HepG2 (cell line): ENCODE results near the gene DNM3. TPM values are rescaled to one million over a fixed set of nuclear protein-coding genes. Genes with fewer than 3 reads are reported as not detected.

Source experiments
- FOXA3 ChIP-seq: IDR thresholded peaks from 2 replicates; pipeline ENCODE4 v1.6.1; 2016; ENCODE audit warnings: missing genetic modification reagents, missing compliant biosample characterization
- FOXK1 ChIP-seq: sonication (generic); formaldehyde crosslinking; IDR thresholded peaks from 2 replicates; pipeline ENCODE4 v1.4.0; 2020; ENCODE audit warnings: low read depth, missing genetic modification reagents, borderline replicate concordance
- KAT7 ChIP-seq: IDR thresholded peaks from 2 replicates; pipeline ENCODE4 v1.6.1; 2018; ENCODE audit warnings: borderline replicate concordance, missing compliant biosample characterization
- NFYC ChIP-seq: IDR thresholded peaks from 2 replicates; pipeline ENCODE4 v1.6.1; 2016; ENCODE audit warnings: missing genetic modification reagents, missing compliant biosample characterization
- SNAPC2 ChIP-seq: sonication (generic); formaldehyde crosslinking; IDR thresholded peaks from 2 replicates; pipeline ENCODE4 v1.8.1; 2022; ENCODE audit warnings: mild to moderate bottlenecking, missing genetic modification reagents
- ZBTB7B ChIP-seq: sonication (generic); formaldehyde crosslinking; IDR thresholded peaks from 2 replicates; pipeline ENCODE4 v1.4.0; 2020; ENCODE audit warnings: missing genetic modification reagents
- ZNF605 ChIP-seq: sonication (generic); formaldehyde crosslinking; IDR thresholded peaks from 2 replicates; pipeline ENCODE4 v1.8.0; 2022; ENCODE audit warnings: mild to moderate bottlenecking, missing genetic modification reagents
- ZNF782 ChIP-seq: sonication (generic); formaldehyde crosslinking; IDR thresholded peaks from 2 replicates; pipeline ENCODE4 v1.4.0; 2020; ENCODE audit warnings: missing genetic modification reagents, mild to moderate bottlenecking, borderline replicate concordance
- ZNF850 ChIP-seq: sonication (generic); formaldehyde crosslinking; conservative IDR thresholded peaks from 2 replicates; pipeline ENCODE4 v1.9.0; 2021; ENCODE audit warnings: mild to moderate bottlenecking, missing genetic modification reagents
- ZSCAN21 ChIP-seq: sonication (generic); formaldehyde crosslinking; IDR thresholded peaks from 2 replicates; pipeline ENCODE4 v1.8.0; 2022; ENCODE audit warnings: mild to moderate bottlenecking, missing genetic modification reagents, moderate library complexity, borderline replicate concordance
- polyA plus RNA-seq, 8 experiments: library from polyadenylated mRNA; depleted of rRNA in 3 of 8; stranded (reverse) in 7 of 8; unstranded in 1 of 8; fragments of >200 nt; fragmentation: Illumina TruSeq in 4 of 8; extraction: Trizol in 4 of 8; gene quantifications; 2 replicates each; pipeline versions ENCODE4 v1.2.1 to v1.2.3, GENCODE V29; 2011 to 2016; ENCODE audit warnings: low read depth in 4 of 8, missing spikeins in 1 of 8, mixed read lengths in 1 of 8; ENCODE audit not compliant: insufficient read depth in 1 of 8
- total RNA-seq, 5 experiments: library from RNA; depleted of rRNA; stranded (reverse); fragments of >200 nt; fragmentation: Illumina TruSeq; extraction: Trizol; gene quantifications; 2 replicates each; pipeline ENCODE4 v1.2.3, GENCODE V29; 2016; ENCODE audit warnings: low read depth in 1 of 5
- TF ChIP-seq, protein P1 (sequence below): IDR thresholded peaks from 2 replicates; pipeline ENCODE4 v1.6.1; 2016; ENCODE audit warnings: missing compliant biosample characterization, missing genetic modification reagents, borderline replicate concordance
- TF ChIP-seq, protein P2 (sequence below): sonication (generic); formaldehyde crosslinking; IDR thresholded peaks from 2 replicates; pipeline ENCODE4 v1.5.1; 2020; ENCODE audit warnings: missing genetic modification reagents, mild to moderate bottlenecking, borderline replicate concordance
- TF ChIP-seq, protein P3 (sequence below): sonication (generic); formaldehyde crosslinking; IDR thresholded peaks from 2 replicates; pipeline ENCODE4 v1.5.0; 2020; ENCODE audit warnings: mild to moderate bottlenecking, missing genetic modification reagents
- TF ChIP-seq, protein P4 (sequence below): sonication (generic); formaldehyde crosslinking; IDR thresholded peaks from 2 replicates; pipeline ENCODE4 v1.5.1; 2020; ENCODE audit warnings: missing genetic modification reagents, mild to moderate bottlenecking, borderline replicate concordance
- TF ChIP-seq, protein P5 (sequence below): fragments of 450-650 bp; IDR thresholded peaks from 2 replicates; pipeline ENCODE4 v1.6.1; 2017; ENCODE audit warnings: mild to moderate bottlenecking

Gene DNM3
- total and polyA plus RNA-seq, 2 of the 13 experiments (the other 11 are each of a cell fraction or from before 2014, with no cell fraction given), result 0.05 TPM; not detected in 1

DNA sequence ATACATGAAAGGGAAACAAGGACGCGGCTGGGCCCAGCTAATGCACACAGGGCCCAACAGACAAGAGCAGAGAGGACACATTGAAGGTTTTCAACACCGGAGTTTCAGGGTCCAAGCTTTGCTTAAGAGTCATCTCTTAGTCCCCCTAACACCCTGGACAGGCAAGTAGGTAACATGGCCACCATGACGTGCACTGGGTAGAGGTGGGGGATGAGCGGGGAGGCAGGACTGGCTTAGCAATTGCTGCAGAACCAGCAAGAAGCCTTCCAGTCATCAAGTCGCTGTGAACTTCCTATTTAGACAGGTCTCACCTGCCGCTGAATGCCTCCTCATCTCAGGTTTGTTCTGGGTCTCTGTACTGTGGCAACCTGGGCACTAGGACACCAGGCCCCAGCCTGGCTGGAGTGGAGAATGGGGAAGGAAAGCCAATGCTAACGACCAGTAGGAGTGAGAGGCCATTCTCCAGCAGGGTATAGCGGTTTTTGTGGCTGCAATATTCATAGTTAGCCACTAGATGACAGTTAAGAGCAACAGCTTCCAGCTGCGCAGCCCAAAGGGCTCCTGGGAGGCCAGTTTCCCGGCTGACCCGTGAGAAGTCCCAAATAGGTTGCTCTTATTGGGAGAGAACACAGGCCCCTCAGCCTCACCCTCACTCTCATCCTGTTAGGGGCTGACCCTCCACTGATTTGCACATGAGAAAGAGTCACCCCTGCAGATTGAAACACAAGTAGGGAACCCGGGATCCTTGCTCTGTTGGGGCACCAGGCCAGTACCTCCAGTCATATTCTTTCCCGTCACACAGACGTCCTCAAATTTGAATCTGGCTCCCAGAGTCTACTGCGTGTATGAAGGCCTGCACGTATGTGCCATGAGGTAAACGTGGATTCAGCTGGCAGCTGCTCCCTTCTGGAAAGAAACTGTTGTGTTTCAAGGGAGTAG is 608.6 kb downstream of the DNM3 start (continued):
- TF ChIP-seq, protein P1, sequence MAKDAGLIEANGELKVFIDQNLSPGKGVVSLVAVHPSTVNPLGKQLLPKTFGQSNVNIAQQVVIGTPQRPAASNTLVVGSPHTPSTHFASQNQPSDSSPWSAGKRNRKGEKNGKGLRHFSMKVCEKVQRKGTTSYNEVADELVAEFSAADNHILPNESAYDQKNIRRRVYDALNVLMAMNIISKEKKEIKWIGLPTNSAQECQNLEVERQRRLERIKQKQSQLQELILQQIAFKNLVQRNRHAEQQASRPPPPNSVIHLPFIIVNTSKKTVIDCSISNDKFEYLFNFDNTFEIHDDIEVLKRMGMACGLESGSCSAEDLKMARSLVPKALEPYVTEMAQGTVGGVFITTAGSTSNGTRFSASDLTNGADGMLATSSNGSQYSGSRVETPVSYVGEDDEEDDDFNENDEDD (CRISPR knock-in tag), result peak; percentile 36; the same call in 1 of the 2 replicates
- TF ChIP-seq, protein P2, sequence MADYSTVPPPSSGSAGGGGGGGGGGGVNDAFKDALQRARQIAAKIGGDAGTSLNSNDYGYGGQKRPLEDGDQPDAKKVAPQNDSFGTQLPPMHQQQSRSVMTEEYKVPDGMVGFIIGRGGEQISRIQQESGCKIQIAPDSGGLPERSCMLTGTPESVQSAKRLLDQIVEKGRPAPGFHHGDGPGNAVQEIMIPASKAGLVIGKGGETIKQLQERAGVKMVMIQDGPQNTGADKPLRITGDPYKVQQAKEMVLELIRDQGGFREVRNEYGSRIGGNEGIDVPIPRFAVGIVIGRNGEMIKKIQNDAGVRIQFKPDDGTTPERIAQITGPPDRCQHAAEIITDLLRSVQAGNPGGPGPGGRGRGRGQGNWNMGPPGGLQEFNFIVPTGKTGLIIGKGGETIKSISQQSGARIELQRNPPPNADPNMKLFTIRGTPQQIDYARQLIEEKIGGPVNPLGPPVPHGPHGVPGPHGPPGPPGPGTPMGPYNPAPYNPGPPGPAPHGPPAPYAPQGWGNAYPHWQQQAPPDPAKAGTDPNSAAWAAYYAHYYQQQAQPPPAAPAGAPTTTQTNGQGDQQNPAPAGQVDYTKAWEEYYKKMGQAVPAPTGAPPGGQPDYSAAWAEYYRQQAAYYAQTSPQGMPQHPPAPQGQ (CRISPR knock-in tag), result peak; percentile 63; the same call in 1 of the 2 replicates
- TF ChIP-seq NFYC (CRISPR knock-in tag) (no peak; the same call in 1 of the 2 replicates), ZNF850 (CRISPR knock-in tag) (0 out of 2 replicates have a peak, but pooled peaks have one; percentile 34), ZSCAN21 (CRISPR knock-in tag) (peak; percentile 81), ZNF782 (CRISPR knock-in tag) (0 out of 2 replicates have a peak, but pooled peaks have one; percentile 79), FOXA3 (CRISPR knock-in tag) (no peak), SNAPC2 (CRISPR knock-in tag) (0 out of 2 replicates have a peak, but pooled peaks have one; percentile 38), ZNF605 (CRISPR knock-in tag) (peak; percentile 89), KAT7 (CRISPR knock-in tag) (peak; percentile 79; the same call in 1 of the 2 replicates), FOXK1 (CRISPR knock-in tag) (0 out of 2 replicates have a peak, but pooled peaks have one; percentile 56), ZBTB7B (no peak)
- TF ChIP-seq, protein P3, sequence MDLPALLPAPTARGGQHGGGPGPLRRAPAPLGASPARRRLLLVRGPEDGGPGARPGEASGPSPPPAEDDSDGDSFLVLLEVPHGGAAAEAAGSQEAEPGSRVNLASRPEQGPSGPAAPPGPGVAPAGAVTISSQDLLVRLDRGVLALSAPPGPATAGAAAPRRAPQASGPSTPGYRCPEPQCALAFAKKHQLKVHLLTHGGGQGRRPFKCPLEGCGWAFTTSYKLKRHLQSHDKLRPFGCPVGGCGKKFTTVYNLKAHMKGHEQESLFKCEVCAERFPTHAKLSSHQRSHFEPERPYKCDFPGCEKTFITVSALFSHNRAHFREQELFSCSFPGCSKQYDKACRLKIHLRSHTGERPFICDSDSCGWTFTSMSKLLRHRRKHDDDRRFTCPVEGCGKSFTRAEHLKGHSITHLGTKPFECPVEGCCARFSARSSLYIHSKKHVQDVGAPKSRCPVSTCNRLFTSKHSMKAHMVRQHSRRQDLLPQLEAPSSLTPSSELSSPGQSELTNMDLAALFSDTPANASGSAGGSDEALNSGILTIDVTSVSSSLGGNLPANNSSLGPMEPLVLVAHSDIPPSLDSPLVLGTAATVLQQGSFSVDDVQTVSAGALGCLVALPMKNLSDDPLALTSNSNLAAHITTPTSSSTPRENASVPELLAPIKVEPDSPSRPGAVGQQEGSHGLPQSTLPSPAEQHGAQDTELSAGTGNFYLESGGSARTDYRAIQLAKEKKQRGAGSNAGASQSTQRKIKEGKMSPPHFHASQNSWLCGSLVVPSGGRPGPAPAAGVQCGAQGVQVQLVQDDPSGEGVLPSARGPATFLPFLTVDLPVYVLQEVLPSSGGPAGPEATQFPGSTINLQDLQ (CRISPR knock-in tag), result 0 out of 2 replicates have a peak, but pooled peaks have one; percentile 24
- TF ChIP-seq, protein P4, sequence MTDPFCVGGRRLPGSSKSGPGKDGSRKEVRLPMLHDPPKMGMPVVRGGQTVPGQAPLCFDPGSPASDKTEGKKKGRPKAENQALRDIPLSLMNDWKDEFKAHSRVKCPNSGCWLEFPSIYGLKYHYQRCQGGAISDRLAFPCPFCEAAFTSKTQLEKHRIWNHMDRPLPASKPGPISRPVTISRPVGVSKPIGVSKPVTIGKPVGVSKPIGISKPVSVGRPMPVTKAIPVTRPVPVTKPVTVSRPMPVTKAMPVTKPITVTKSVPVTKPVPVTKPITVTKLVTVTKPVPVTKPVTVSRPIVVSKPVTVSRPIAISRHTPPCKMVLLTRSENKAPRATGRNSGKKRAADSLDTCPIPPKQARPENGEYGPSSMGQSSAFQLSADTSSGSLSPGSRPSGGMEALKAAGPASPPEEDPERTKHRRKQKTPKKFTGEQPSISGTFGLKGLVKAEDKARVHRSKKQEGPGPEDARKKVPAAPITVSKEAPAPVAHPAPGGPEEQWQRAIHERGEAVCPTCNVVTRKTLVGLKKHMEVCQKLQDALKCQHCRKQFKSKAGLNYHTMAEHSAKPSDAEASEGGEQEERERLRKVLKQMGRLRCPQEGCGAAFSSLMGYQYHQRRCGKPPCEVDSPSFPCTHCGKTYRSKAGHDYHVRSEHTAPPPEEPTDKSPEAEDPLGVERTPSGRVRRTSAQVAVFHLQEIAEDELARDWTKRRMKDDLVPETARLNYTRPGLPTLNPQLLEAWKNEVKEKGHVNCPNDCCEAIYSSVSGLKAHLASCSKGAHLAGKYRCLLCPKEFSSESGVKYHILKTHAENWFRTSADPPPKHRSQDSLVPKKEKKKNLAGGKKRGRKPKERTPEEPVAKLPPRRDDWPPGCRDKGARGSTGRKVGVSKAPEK (CRISPR knock-in tag), result 0 out of 2 replicates have a peak, but pooled peaks have one; percentile 32
- TF ChIP-seq, protein P5, sequence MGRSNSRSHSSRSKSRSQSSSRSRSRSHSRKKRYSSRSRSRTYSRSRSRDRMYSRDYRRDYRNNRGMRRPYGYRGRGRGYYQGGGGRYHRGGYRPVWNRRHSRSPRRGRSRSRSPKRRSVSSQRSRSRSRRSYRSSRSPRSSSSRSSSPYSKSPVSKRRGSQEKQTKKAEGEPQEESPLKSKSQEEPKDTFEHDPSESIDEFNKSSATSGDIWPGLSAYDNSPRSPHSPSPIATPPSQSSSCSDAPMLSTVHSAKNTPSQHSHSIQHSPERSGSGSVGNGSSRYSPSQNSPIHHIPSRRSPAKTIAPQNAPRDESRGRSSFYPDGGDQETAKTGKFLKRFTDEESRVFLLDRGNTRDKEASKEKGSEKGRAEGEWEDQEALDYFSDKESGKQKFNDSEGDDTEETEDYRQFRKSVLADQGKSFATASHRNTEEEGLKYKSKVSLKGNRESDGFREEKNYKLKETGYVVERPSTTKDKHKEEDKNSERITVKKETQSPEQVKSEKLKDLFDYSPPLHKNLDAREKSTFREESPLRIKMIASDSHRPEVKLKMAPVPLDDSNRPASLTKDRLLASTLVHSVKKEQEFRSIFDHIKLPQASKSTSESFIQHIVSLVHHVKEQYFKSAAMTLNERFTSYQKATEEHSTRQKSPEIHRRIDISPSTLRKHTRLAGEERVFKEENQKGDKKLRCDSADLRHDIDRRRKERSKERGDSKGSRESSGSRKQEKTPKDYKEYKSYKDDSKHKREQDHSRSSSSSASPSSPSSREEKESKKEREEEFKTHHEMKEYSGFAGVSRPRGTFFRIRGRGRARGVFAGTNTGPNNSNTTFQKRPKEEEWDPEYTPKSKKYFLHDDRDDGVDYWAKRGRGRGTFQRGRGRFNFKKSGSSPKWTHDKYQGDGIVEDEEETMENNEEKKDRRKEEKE, result no peak
